22Rv1 (cell line): ENCODE measurements around the gene IFNG.
"Not testable (repeated sequence)": the region's sequence is repeated elsewhere in the genome, so short reads cannot be mapped to it uniquely, and the experiment has no call there.

Source experiments
- H3K27ac ChIP-seq: fragments of 450-650 bp; 2 replicates; pipeline ENCODE4 v1.5.1; 2017
- ZFX ChIP-seq: fragments of 450-650 bp; IDR thresholded peaks from 2 replicates; pipeline ENCODE4 v1.6.1; 2017; ENCODE audit warnings: antibody characterized with exemption, borderline replicate concordance
- TF ChIP-seq, protein P1 (sequence below): fragments of 450-650 bp; IDR thresholded peaks from 2 replicates; pipeline ENCODE4 v1.5.1; 2017; ENCODE audit warnings: mild to moderate bottlenecking

Gene IFNG

DNA sequence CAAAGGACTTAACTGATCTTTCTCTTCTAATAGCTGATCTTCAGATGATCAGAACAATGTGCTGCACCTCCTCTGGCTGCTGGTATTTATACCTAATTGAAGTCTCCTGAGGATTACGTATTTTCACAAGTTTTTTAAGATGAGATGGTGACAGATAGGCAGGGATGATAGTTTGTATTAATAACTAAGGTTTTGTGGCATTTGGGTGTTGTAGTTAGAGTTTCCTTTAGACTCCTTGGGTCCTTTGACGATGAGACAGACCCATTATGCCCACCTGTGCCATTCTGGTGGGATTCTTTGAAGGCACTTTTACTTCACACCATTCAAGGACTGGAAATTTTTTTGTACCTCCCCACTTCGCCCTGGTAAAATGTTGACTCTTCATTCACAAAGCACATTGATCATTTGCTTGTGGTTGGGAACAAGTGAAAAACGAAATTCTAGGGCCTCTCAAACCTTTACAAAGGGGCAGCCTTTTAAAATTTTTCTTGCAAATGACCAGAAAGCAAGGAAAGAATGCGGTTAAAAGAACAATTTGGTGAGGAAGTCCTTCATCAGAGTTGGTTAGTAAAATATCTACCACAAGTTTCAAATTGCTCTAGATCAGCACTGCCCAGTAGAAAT lies at the start of gene IFNG:
TSS of gene IFNG (minus strand) at position 60 of the 624 bp plus-strand sequence. CDS start 125 bp downstream, outside the sequence.
- no peak for TF ChIP-seq ZFX
- TF ChIP-seq, protein P1, sequence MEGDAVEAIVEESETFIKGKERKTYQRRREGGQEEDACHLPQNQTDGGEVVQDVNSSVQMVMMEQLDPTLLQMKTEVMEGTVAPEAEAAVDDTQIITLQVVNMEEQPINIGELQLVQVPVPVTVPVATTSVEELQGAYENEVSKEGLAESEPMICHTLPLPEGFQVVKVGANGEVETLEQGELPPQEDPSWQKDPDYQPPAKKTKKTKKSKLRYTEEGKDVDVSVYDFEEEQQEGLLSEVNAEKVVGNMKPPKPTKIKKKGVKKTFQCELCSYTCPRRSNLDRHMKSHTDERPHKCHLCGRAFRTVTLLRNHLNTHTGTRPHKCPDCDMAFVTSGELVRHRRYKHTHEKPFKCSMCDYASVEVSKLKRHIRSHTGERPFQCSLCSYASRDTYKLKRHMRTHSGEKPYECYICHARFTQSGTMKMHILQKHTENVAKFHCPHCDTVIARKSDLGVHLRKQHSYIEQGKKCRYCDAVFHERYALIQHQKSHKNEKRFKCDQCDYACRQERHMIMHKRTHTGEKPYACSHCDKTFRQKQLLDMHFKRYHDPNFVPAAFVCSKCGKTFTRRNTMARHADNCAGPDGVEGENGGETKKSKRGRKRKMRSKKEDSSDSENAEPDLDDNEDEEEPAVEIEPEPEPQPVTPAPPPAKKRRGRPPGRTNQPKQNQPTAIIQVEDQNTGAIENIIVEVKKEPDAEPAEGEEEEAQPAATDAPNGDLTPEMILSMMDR = no peak
- H3K27ac ChIP-seq = no peak within 1 kb of the TSS

DNA sequence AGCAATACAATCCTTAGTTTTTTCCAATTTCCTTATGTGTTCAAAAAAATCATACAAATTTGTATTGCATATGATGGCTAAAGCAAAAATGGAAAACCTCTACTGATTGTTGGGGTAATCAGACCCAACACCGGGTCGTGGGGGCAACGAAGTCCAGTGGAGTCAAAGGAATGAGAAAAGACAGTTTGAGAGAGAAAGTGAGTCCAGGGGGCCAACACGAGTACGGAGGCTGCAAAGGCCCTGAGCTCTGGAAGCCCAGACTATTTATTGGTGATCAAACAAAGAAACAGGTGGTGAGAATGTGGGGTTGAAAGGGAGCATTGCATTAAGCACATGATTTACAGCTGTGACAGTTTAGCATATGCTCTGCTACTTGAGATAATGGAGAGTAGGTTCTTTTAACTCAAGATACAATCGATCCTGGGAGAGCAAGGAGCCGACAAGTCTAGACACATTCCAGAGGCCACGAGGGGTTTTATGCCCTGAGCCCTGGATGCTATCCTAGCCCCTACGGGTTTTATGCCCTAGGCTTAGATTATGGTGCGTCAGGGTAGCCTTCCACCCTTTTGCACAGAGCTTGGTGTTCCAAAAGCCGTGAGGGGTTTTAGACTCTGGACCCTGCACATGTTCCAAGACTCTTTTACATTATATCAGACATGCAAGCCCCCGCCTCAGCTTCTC lies 49.6 kb upstream of the IFNG start:
- not testable (repeated sequence) for H3K27ac ChIP-seq

DNA sequence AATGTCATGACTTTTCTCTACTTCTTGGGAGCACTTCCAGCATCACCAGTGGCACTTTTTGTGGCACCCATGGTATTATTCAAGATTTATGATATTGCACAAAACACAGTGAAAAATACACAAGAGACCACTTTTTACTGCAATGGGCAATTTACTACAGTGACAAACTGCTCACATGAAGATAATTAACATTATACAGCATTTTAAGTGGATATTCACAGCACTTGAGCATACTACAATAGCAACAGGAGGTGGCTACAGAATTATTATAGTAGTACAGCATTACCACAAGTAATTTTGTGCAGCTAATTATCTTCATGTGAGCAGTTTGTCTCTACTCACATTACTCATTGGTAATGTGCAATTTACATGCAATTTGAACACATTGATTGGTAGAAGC lies 47.7 kb upstream of the IFNG start:
- H3K27ac ChIP-seq = no peak overlapping the region
- TF ChIP-seq, protein P1 = no peak
- TF ChIP-seq ZFX = no peak

GRCh38 chr12:68206446-68206845 lies 46.9 kb upstream of the IFNG start:
- TF ChIP-seq, protein P1 = no peak
- TF ChIP-seq ZFX = no peak
- H3K27ac ChIP-seq = no peak overlapping the region

DNA sequence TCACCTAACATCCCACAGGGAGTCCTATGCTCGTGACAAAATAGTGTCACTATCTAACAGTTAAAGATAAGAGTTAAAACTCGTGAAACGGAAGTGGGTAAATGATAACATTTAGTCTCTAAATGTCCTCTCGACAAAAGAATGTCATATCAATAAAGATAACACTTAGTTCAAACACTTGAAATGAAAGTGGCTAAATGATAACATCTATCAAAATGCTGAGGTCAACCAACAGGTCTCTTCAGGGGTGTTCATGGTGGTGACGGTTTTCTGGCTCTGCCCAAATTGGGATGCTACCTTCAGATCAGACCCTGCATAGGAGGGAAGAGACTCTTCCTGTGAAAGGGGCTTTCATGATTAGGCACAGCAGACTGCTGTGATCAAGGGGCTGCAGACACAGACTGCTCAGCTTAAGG lies 43.9 kb upstream of the IFNG start:
- TF ChIP-seq, protein P1 = no peak
- no peak for TF ChIP-seq ZFX
- no peak overlapping the region for H3K27ac ChIP-seq

DNA sequence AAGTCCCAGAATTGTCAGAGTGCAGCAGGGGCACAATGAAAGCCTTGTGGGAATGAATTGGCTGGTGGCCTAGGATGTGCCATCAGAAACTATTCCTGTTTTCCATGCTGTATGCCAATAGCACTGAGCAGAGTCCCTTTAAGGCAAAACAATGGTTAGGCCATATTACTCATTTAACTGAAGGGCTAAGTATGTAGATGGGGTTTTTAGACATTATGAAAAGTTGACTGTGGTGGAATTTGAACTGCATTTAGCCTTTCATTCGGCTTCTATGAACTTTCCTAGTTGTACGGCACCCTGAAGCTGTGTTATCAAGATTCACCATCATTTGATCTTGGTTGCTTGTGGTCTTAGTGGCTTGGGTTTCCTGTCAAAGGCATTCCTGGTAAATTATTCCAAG lies 41.3 kb upstream of the IFNG start:
- no peak overlapping the region for H3K27ac ChIP-seq
- TF ChIP-seq, protein P1 = no peak
- TF ChIP-seq ZFX = no peak

DNA sequence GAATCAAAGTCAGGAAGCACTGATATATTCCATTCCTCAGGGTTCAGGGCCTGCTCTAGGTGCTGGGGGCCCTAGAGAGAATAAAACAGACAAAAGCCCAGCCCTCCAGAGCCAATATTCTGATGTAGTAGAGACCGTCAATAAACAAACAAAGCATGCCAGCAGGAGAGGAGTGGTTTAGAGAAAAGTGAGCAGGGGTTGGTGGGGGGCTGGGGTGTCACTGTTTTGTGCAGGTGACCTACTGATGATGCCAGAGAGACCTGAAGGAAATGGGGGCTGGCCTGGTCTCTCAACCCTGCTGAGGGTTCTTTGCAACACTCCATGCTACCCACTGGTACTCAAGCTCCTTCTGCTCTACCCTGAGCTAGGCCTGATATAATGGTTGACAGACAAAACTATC lies 39.6 kb upstream of the IFNG start:
- H3K27ac ChIP-seq = no peak overlapping the region
- TF ChIP-seq, protein P1 = no peak
- no peak for TF ChIP-seq ZFX
